Keratinocyte (primary cell): ENCODE measurements around the gene USP48. TPM values are rescaled to one million over a fixed set of nuclear protein-coding genes. Genes with fewer than 3 reads are reported as not detected.

Source experiments
- DNase-seq: peaks from one replicate; pipeline ENCODE4 v3.0.0-alpha.2; 2011; ENCODE audit warnings: low read depth, missing footprints, low spot score
- FAIRE-seq: peaks from 2 replicates; lab custom pipeline; 2011; peaks lifted over from hg19 to GRCh38; lab: Jason Lieb, UNC
- H2AFZ ChIP-seq: 2 replicates; pipeline ENCODE4 v1.6.0; 2012; ENCODE audit warnings: low read length, control low read depth, inconsistent platforms; ENCODE audit not compliant: control insufficient read depth
- H3K27ac ChIP-seq: 2 replicates; pipeline ENCODE4 v1.5.1; 2011; ENCODE audit warnings: low read length; ENCODE audit not compliant: control insufficient read depth, insufficient read depth
- H3K27me3 ChIP-seq: 3 replicates; pipeline ENCODE4 v1.6.0; 2011; ENCODE audit warnings: low read length; ENCODE audit not compliant: control insufficient read depth, insufficient read depth; ENCODE audit errors: extremely low read depth
- H3K36me3 ChIP-seq, 2 experiments: 2 replicates in 1 of 2; 3 replicates in 1 of 2; pipeline ENCODE4 v1.5.1; 2011; ENCODE audit warnings: low read length in 2 of 2, mild to moderate bottlenecking in 1 of 2; ENCODE audit not compliant: control insufficient read depth in 2 of 2, insufficient read depth in 2 of 2; ENCODE audit errors: extremely low read depth in 1 of 2
- H3K4me1 ChIP-seq: 3 replicates; pipeline ENCODE4 v1.5.1; 2011; ENCODE audit warnings: low read length; ENCODE audit not compliant: control insufficient read depth, insufficient read depth; ENCODE audit errors: extremely low read depth
- H3K4me2 ChIP-seq: 3 replicates; pipeline ENCODE4 v1.6.0; 2011; ENCODE audit warnings: low read depth, low read length; ENCODE audit not compliant: control insufficient read depth, insufficient read depth; ENCODE audit errors: extremely low read depth
- H3K4me3 ChIP-seq, 3 experiments: fragments of 200-600 bp in 1 of 3; sonication (generic) in 1 of 3; 2 replicates in 2 of 3; 3 replicates in 1 of 3; pipeline ENCODE4 v1.5.1; 2011 to 2016; ENCODE audit warnings: low read length in 3 of 3, mild to moderate bottlenecking in 3 of 3, control low read depth in 2 of 3, inconsistent platforms in 1 of 3, low read depth in 1 of 3, mixed read lengths in 1 of 3, mixed run types in 1 of 3, moderate library complexity in 1 of 3; ENCODE audit not compliant: control insufficient read depth in 2 of 3, insufficient read depth in 2 of 3; ENCODE audit errors: extremely low read depth in 1 of 3
- H3K79me2 ChIP-seq: 2 replicates; pipeline ENCODE4 v1.6.0; 2012; ENCODE audit warnings: low read length; ENCODE audit not compliant: control insufficient read depth, insufficient read depth
- H3K9ac ChIP-seq: 3 replicates; pipeline ENCODE4 v1.6.0; 2011; ENCODE audit warnings: low read length; ENCODE audit not compliant: control insufficient read depth, insufficient read depth; ENCODE audit errors: extremely low read depth
- H3K9me1 ChIP-seq: 3 replicates; pipeline ENCODE4 v1.6.0; 2011; ENCODE audit warnings: low read length; ENCODE audit not compliant: control insufficient read depth, insufficient read depth; ENCODE audit errors: extremely low read depth
- H3K9me3 ChIP-seq: 2 replicates; pipeline ENCODE4 v1.5.1; 2012; ENCODE audit warnings: low read depth, low read length; ENCODE audit not compliant: control insufficient read depth
- H4K20me1 ChIP-seq: 3 replicates; pipeline ENCODE4 v1.6.0; 2011; ENCODE audit warnings: low read length; ENCODE audit not compliant: control insufficient read depth, insufficient read depth; ENCODE audit errors: extremely low read depth
- CTCF ChIP-seq, 3 experiments: IDR thresholded peaks in 1 of 3; conservative IDR thresholded peaks in 1 of 3; optimal IDR thresholded peaks in 1 of 3; 2 replicates in 2 of 3; 3 replicates in 1 of 3; pipeline versions ENCODE3 to v1.5.1; 2011; ENCODE audit warnings: low read length in 3 of 3, mild to moderate bottlenecking in 3 of 3, moderate library complexity in 2 of 3, control low read depth in 1 of 3, inconsistent platforms in 1 of 3; ENCODE audit not compliant: insufficient read depth in 2 of 3; ENCODE audit errors: extremely low read depth in 1 of 3
- EZH2 ChIP-seq: IDR thresholded peaks from one replicate; pipeline ENCODE4 v1.6.1; 2012; ENCODE audit warnings: inconsistent platforms, mild to moderate bottlenecking, low read length, moderate library complexity
- dilution Hi-C: fragments of 300-500 bp; cut with MboI; formaldehyde crosslinking; loops from one replicate; pipeline ENCODE4 v1.7.0; 2020; ENCODE audit warnings: low sequenced_read_pairs; ENCODE audit not compliant: extremely low pct_ligation_motif_present
- polyA plus RNA-seq, 5 experiments: library from polyadenylated mRNA; depleted of rRNA in 3 of 5; stranded (reverse) in 3 of 5; stranded (forward) in 1 of 5; unstranded in 1 of 5; fragments of >200 nt; gene quantifications; 1 replicate in 1 of 5; 2 replicates in 3 of 5; 3 replicates in 1 of 5; pipeline versions ENCODE4 v1.2.1 to v1.2.3, GENCODE V29; 2011 to 2012; ENCODE audit warnings: missing spikeins in 2 of 5, low read depth in 1 of 5, low replicate concordance in 1 of 5

The USP48 gene
- polyA plus RNA-seq, 1 donor (not counting 4 experiments of a cell fraction or from before 2014, with no cell fraction given): 33.0 TPM

- Histone ChIP-seq H3K27ac (no peak overlapping the region), H3K27me3 (peaks cover 5% of the 10 kb centered on the region), H3K4me2 (no peak overlapping the region), H3K4me1 (peaks cover 4% of the 10 kb centered on the region), H2AFZ (no peak overlapping the region), H3K9me3 (no peaks in the 10 kb centered on the region), H3K79me2 (no peaks in the 10 kb centered on the region), H3K4me3 (no peak overlapping the region), H4K20me1 (no peaks in the 10 kb centered on the region), H3K36me3 (no peaks in the 10 kb centered on the region), H3K9me1 (no peaks in the 10 kb centered on the region), H3K9ac (no peak overlapping the region)
- dilution Hi-C loops: no loop called here
- no peak for DNase-seq
- TF ChIP-seq EZH2: no peak
- TF ChIP-seq CTCF (optimal IDR thresholded peaks at IDR 0.05 in 1 of 3, IDR thresholded peaks at IDR 0.05 in 1 of 3, conservative IDR thresholded peaks at IDR 0.05 in 1 of 3; ENCODE audit: extremely low read depth in 1 of 3, insufficient read depth in 2 of 3, low read length in 3 of 3): no peak
- FAIRE-seq: no peak
These were observed 138.0 kb downstream of the USP48 start for GRCh38 chr1:21644906-21645305.

- no peak for FAIRE-seq
- DNase-seq: no peak
- no peak overlapping the region for H3K9ac ChIP-seq
- dilution Hi-C loops: no loop called here
- H3K79me2 ChIP-seq: no peaks in the 10 kb centered on the region
- H3K9me3 ChIP-seq: no peaks in the 10 kb centered on the region
- no peaks in the 10 kb centered on the region for H3K36me3 ChIP-seq
- no peak overlapping the region for H3K4me3 ChIP-seq
- H2AFZ ChIP-seq: no peak overlapping the region
- H3K27me3 ChIP-seq: peaks cover 1% of the 10 kb centered on the region
- no peak overlapping the region for H3K4me2 ChIP-seq
- H4K20me1 ChIP-seq: no peaks in the 10 kb centered on the region
- TF ChIP-seq CTCF (optimal IDR thresholded peaks at IDR 0.05 in 1 of 3, IDR thresholded peaks at IDR 0.05 in 1 of 3, conservative IDR thresholded peaks at IDR 0.05 in 1 of 3; ENCODE audit: extremely low read depth in 1 of 3, insufficient read depth in 2 of 3, low read length in 3 of 3) (no peak), EZH2 (no peak)
- peaks cover 8% of the 10 kb centered on the region for H3K4me1 ChIP-seq
- no peaks in the 10 kb centered on the region for H3K9me1 ChIP-seq
- H3K27ac ChIP-seq: no peak overlapping the region
These were observed 138.6 kb downstream of the USP48 start for GRCh38 chr1:21644348-21644747.
